HepG2 (cell line): ENCODE data around the gene TENM3. TPM values are rescaled to one million over a fixed set of nuclear protein-coding genes. Genes with fewer than 3 reads are reported as not detected.

Experiments
- FOXO1 ChIP-seq: sonication (generic); formaldehyde crosslinking; IDR thresholded peaks from 2 replicates; pipeline ENCODE4 v1.4.0; 2020; ENCODE audit warnings: missing genetic modification reagents
- LRRFIP1 ChIP-seq: sonication (generic); formaldehyde crosslinking; conservative IDR thresholded peaks from 2 replicates; pipeline ENCODE4 v1.4.0; 2020; ENCODE audit warnings: missing genetic modification reagents
- MLLT10 ChIP-seq: sonication (generic); formaldehyde crosslinking; IDR thresholded peaks from 2 replicates; pipeline ENCODE4 v1.4.0; 2020; ENCODE audit warnings: missing genetic modification reagents
- MTF1 ChIP-seq: sonication (generic); formaldehyde crosslinking; IDR thresholded peaks from 2 replicates; pipeline ENCODE4 v1.5.0; 2020; ENCODE audit warnings: missing genetic modification reagents
- MTF2 ChIP-seq: sonication (generic); formaldehyde crosslinking; IDR thresholded peaks from 2 replicates; pipeline ENCODE4 v1.5.0; 2020; ENCODE audit warnings: missing genetic modification reagents, borderline replicate concordance
- TRIM24 ChIP-seq: sonication (generic); formaldehyde crosslinking; IDR thresholded peaks from 2 replicates; pipeline ENCODE4 v1.8.0; 2022; ENCODE audit warnings: mild to moderate bottlenecking, missing genetic modification reagents
- ZMAT5 ChIP-seq: sonication (generic); formaldehyde crosslinking; IDR thresholded peaks from 2 replicates; pipeline ENCODE4 v1.5.0; 2020; ENCODE audit warnings: mild to moderate bottlenecking, low read depth, missing genetic modification reagents, borderline replicate concordance
- ZNF121 ChIP-seq: sonication (generic); formaldehyde crosslinking; IDR thresholded peaks from 2 replicates; pipeline ENCODE4 v1.5.0; 2020; ENCODE audit warnings: mild to moderate bottlenecking, missing genetic modification reagents
- ZNF18 ChIP-seq: sonication (generic); formaldehyde crosslinking; IDR thresholded peaks from 2 replicates; pipeline ENCODE4 v1.8.0; 2022; ENCODE audit warnings: mild to moderate bottlenecking, missing genetic modification reagents; ENCODE audit not compliant: insufficient replicate concordance
- ZNF557 ChIP-seq: sonication (generic); formaldehyde crosslinking; IDR thresholded peaks from 2 replicates; pipeline ENCODE4 v1.4.0; 2020; ENCODE audit warnings: missing genetic modification reagents
- polyA plus RNA-seq, 8 experiments: library from polyadenylated mRNA; depleted of rRNA in 3 of 8; stranded (reverse) in 7 of 8; unstranded in 1 of 8; fragments of >200 nt; fragmentation: Illumina TruSeq in 4 of 8; extraction: Trizol in 4 of 8; gene quantifications; 2 replicates each; pipeline versions ENCODE4 v1.2.1 to v1.2.3, GENCODE V29; 2011 to 2016; ENCODE audit warnings: low read depth in 4 of 8, missing spikeins in 1 of 8, mixed read lengths in 1 of 8; ENCODE audit not compliant: insufficient read depth in 1 of 8
- total RNA-seq, 5 experiments: library from RNA; depleted of rRNA; stranded (reverse); fragments of >200 nt; fragmentation: Illumina TruSeq; extraction: Trizol; gene quantifications; 2 replicates each; pipeline ENCODE4 v1.2.3, GENCODE V29; 2016; ENCODE audit warnings: low read depth in 1 of 5

TENM3 gene
- total and polyA plus RNA-seq, 2 of the 13 experiments (the other 11 are each of a cell fraction or from before 2014, with no cell fraction given): 0.04 TPM; not detected in 1

GRCh38 chr4:182510836-182511235 is 267.6 kb downstream of the TENM3 start (continued):
- no peak for TF ChIP-seq ZNF18 (CRISPR knock-in tag)
- TF ChIP-seq TRIM24 (CRISPR knock-in tag): no peak
- TF ChIP-seq MTF1 (CRISPR knock-in tag): no peak
- TF ChIP-seq FOXO1 (CRISPR knock-in tag): no peak
- TF ChIP-seq MTF2 (CRISPR knock-in tag): no peak
- no peak for TF ChIP-seq ZMAT5 (CRISPR knock-in tag)
- no peak for TF ChIP-seq MLLT10 (CRISPR knock-in tag)
- no peak for TF ChIP-seq LRRFIP1 (CRISPR knock-in tag)
- no peak for TF ChIP-seq ZNF557 (CRISPR knock-in tag)
- no peak for TF ChIP-seq ZNF121 (CRISPR knock-in tag)
